RWPE2 (cell line): ENCODE data around the gene PCSK6.

Source experiments
- ATAC-seq: fragments of 200-7000 bp; cut with Tn5 transposase; 3 replicates; pipeline ENCODE4 v1.9.1; 2021; ENCODE audit warnings: low read depth
- DNase-seq: peaks from one replicate; pipeline ENCODE4 v3.0.0-alpha.2; 2020; ENCODE audit warnings: low spot score
- H3K27ac ChIP-seq: fragments of 450-650 bp; 2 replicates; pipeline ENCODE4 v1.5.1; 2017; ENCODE audit warnings: mild to moderate bottlenecking; ENCODE audit not compliant: poor library complexity, severe bottlenecking
- H3K27me3 ChIP-seq: fragments of 250-450 bp; sonication (Bioruptor Pico); 2 replicates; pipeline ENCODE4 v1.5.1; 2021; ENCODE audit warnings: mild to moderate bottlenecking, moderate library complexity; ENCODE audit not compliant: insufficient read depth, poor library complexity, severe bottlenecking
- H3K36me3 ChIP-seq: fragments of 250-450 bp; sonication (Bioruptor Pico); 2 replicates; pipeline ENCODE4 v1.5.1; 2020; ENCODE audit warnings: low read depth, mild to moderate bottlenecking, moderate library complexity
- H3K4me1 ChIP-seq: fragments of 250-450 bp; sonication (Bioruptor Pico); 2 replicates; pipeline ENCODE4 v1.5.1; 2021; ENCODE audit warnings: mild to moderate bottlenecking, moderate library complexity; ENCODE audit not compliant: insufficient read depth, poor library complexity, severe bottlenecking
- H3K4me3 ChIP-seq: fragments of 250-450 bp; sonication (Bioruptor Pico); 2 replicates; pipeline ENCODE4 v1.5.1; 2021; ENCODE audit warnings: mild to moderate bottlenecking, moderate library complexity; ENCODE audit not compliant: severe bottlenecking
- H3K9me3 ChIP-seq: fragments of 250-450 bp; sonication (Bioruptor Pico); 2 replicates; pipeline ENCODE4 v1.5.1; 2021; ENCODE audit warnings: mild to moderate bottlenecking, moderate library complexity; ENCODE audit not compliant: severe bottlenecking
- CTCF ChIP-seq: fragments of 450-650 bp; IDR thresholded peaks from one replicate; pipeline ENCODE4 v1.5.1; 2017; ENCODE audit warnings: mild to moderate bottlenecking, moderate library complexity; ENCODE audit not compliant: poor library complexity, severe bottlenecking

Gene PCSK6

DNA sequence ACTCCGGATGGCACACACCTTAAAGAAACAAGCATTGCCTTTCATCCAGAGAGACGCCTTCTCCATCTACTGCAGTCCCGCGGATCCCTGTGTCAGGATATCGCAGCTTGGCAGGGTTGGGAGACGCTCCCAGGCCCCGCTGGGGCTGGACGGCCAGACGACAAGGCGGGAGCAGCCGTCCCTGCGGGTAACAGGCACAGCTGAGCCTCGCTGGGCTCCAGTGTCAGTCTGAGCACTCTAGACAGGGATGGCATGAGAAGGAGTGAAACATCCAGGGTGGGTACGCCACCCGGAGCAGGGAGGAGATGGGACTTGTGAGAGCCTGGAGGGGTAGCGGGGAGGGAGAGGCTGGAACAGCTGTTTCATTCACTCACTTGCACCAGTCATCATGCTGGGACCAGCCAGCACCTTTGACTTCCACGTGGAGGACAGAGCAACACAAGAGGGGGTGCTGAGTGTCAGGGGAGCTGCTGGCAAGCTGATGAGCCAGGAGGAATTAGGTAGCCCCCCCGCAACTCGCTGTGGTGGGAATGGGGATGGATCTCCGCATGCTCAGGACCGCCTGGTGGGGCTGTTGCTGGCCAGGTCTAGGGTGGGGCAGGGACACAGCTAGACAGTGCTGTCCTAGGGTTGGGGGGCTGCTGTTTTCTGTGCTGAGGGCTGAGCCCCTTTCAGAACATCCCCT is 162.9 kb downstream of the PCSK6 start:
- ATAC-seq, result no peak; the same call in 2 of the 3 replicates
- Histone ChIP-seq H3K4me1 (no peaks in the 10 kb centered on the region), H3K27me3 (no peaks in the 10 kb centered on the region), H3K27ac (no peak overlapping the region), H3K36me3 (no peaks in the 10 kb centered on the region), H3K9me3 (no peaks in the 10 kb centered on the region), H3K4me3 (no peak overlapping the region)
- TF ChIP-seq CTCF, result no peak
- peak; percentile 66 for DNase-seq

DNA sequence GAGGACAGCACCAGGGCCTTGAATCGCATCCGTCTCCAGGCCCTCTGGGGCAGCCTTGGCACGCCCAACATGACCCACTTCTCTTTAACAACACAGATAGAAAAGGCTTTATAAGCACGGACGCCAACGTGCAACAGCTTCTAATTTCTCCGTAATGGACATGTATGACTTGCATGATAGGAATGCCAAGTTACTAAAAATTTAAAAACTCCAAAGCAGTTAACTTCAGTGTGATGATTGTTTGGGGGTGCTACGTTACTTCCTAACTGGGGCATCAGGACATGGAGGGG is 163.5 kb downstream of the PCSK6 start:
- no peaks in the 10 kb centered on the region for H3K27me3 ChIP-seq
- no peaks in the 10 kb centered on the region for H3K9me3 ChIP-seq
- no peak for DNase-seq
- no peak overlapping the region for H3K4me3 ChIP-seq
- TF ChIP-seq CTCF, result no peak
- ATAC-seq, result no peak
- no peak overlapping the region for H3K27ac ChIP-seq
- H3K36me3 ChIP-seq, result no peaks in the 10 kb centered on the region
- H3K4me1 ChIP-seq, result no peaks in the 10 kb centered on the region

DNA sequence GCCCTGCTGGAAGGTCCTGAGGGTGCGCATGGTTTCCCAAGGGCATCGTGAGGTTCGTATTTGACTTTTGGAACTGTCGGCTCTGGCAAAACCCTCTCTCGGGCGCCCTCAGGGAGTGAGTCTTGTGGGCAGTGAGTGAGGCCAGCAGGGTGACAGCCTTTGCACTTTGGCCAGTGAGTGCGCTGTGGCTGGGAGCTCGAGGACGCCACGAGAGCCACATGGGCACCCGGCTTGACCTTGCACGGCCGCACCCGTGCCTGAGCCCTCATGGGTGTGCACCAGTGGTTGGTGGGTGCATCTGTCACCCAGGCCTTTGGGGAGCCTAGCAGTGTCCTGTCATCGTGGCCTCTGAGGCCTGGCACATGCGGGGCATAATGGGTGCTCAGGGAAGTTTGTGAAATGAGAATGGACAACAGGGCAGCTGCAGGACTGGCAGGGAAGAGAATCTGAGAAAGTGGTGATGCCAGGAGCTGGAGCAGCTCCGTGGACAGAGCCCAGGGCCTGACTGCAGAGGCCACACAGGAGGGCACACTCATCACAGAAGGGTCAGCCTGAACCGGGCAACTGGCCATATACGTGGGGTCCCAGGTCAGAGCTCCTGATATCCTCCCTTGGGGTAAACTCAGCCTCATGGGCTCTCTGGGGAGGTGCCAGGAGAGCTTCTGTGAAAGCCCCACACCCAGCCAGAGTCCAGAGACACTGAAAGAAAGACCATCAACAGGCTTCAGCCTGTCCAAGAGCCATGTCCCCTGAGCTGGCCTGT is 164.1 kb downstream of the PCSK6 start:
- TF ChIP-seq CTCF, result no peak
- Histone ChIP-seq H3K27ac (no peak overlapping the region), H3K4me1 (no peaks in the 10 kb centered on the region), H3K4me3 (no peak overlapping the region), H3K36me3 (no peaks in the 10 kb centered on the region), H3K27me3 (no peaks in the 10 kb centered on the region), H3K9me3 (no peaks in the 10 kb centered on the region)
- DNase-seq (peak; percentile 74), ATAC-seq (no peak)

DNA sequence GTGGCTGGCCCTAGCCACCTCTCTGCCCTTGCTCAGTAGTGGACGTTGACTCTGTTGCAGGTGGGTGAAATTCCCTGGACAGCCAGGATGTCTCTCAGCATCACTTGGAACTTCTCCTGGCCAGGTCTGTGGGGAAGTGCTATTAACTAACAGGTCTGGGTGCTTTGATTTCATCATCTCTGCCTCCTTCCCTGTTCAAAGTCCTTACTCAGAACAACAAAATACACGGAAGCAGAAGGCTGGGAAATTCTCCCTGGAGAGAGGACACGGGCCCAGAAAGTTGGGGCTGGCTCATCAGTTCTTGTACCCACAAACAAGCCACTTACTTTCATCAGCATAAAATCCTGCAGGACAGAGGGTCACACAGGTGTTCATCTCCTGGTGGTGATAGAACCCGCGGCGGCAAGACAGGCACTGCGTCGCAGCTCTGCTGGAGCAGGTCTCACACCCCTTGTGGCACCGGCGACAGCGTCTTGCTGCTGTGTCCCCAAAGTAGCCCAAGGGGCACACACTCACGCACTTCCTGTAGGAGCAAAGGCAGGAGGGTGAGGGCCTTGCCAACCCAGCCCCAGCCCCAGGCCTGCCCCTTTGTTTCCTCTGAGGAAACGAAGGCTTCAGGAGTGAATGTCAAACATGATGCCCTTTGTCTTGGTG is 164.9 kb downstream of the PCSK6 start:
- Histone ChIP-seq H3K27ac (no peak overlapping the region), H3K36me3 (no peaks in the 10 kb centered on the region), H3K4me1 (no peaks in the 10 kb centered on the region), H3K4me3 (no peak overlapping the region), H3K9me3 (no peaks in the 10 kb centered on the region), H3K27me3 (no peaks in the 10 kb centered on the region)
- no peak for TF ChIP-seq CTCF
- DNase-seq, result peak; percentile 71
- no peak for ATAC-seq
